HepG2 (cell line): ENCODE measurements around the gene CARHSP1. TPM values are rescaled to one million over a fixed set of nuclear protein-coding genes. Genes with fewer than 3 reads are reported as not detected.

ENCODE experiments used
- ATAC-seq: fragments of 200-7000 bp; cut with Tn5 transposase; 3 replicates; pipeline ENCODE4 v1.9.1; 2020; ENCODE audit warnings: mild to moderate bottlenecking, moderate library complexity
- BruUV-seq: library from RNA; stranded (reverse); fragments of 400-500 nt; replicated peaks from 2 replicates; lab custom pipeline; 2021; lab: Mats Ljungman, UMichigan
- CTCF ChIA-PET: fragments of 300-600 bp; formaldehyde crosslinking; extraction: SDS; loops from one replicate; lab custom pipeline; 2021; ENCODE audit warnings: low total read pairs, inconsistent platforms, low intra/inter-chr PET ratio; lab: Yijun Ruan, JAX
- POLR2A ChIA-PET: fragments of 350-600 bp; sonication (Branson Sonifier 250); formaldehyde crosslinking; loops from one replicate; lab custom pipeline; 2020; ENCODE audit warnings: antibody characterized with exemption, inconsistent platforms; lab: Yijun Ruan, JAX
- DNase-seq: peaks from one replicate; pipeline ENCODE4 v3.0.0-alpha.2; 2015; ENCODE audit warnings: low spot score
- FAIRE-seq: peaks from 3 replicates; lab custom pipeline; 2011; peaks lifted over from hg19 to GRCh38; lab: Jason Lieb, UNC
- H2AFZ ChIP-seq: one replicate; pipeline ENCODE4 v1.6.1; 2011; ENCODE audit warnings: low read length, inconsistent platforms
- H3K27ac ChIP-seq: fragments of 300-600 bp; 3 replicates; pipeline ENCODE4 v1.8.0; 2011; ENCODE audit warnings: mixed run types, mild to moderate bottlenecking, mixed read lengths, low read length, inconsistent platforms; ENCODE audit not compliant: insufficient read depth; ENCODE audit errors: extremely low read length
- H3K27me3 ChIP-seq, 2 experiments: fragments of 200-600 bp in 1 of 2; 2 replicates in 1 of 2; 3 replicates in 1 of 2; pipeline versions ENCODE4 v1.6.0 to v1.8.0; 2011; ENCODE audit warnings: low read length in 2 of 2, mild to moderate bottlenecking in 2 of 2, moderate library complexity in 2 of 2, inconsistent platforms in 1 of 2; ENCODE audit not compliant: insufficient read depth in 2 of 2, control insufficient read depth in 1 of 2
- H3K36me3 ChIP-seq, 2 experiments: fragments of 200-600 bp in 1 of 2; replicated peaks in 1 of 2; 2 replicates in 1 of 2; 3 replicates in 1 of 2; pipeline versions ENCODE4 v1.5.1 to v1.8.0; 2011; ENCODE audit warnings: low read length in 2 of 2, inconsistent platforms in 1 of 2; ENCODE audit not compliant: insufficient read depth in 2 of 2, control insufficient read depth in 1 of 2
- H3K4me1 ChIP-seq: 2 replicates; pipeline ENCODE4 v1.5.1; 2012; ENCODE audit warnings: low read length, inconsistent platforms; ENCODE audit not compliant: insufficient read depth
- H3K4me2 ChIP-seq: 2 replicates; pipeline ENCODE4 v1.6.0; 2011; ENCODE audit warnings: low read depth, low read length, inconsistent platforms
- H3K4me3 ChIP-seq, 3 experiments: fragments of 200-600 bp in 1 of 3; sonication (generic), shearing (Covaris generic) in 1 of 3; replicated peaks in 1 of 3; 2 replicates each; pipeline ENCODE4 v1.5.1; 2011 to 2016; ENCODE audit warnings: low read length in 3 of 3, inconsistent platforms in 2 of 3, low read depth in 2 of 3, mild to moderate bottlenecking in 2 of 3, control low read depth in 1 of 3, mixed read lengths in 1 of 3; ENCODE audit not compliant: insufficient read depth in 1 of 3
- H3K79me2 ChIP-seq: one replicate; pipeline ENCODE4 v1.6.1; 2011; ENCODE audit warnings: low read length, inconsistent platforms; ENCODE audit not compliant: insufficient read depth
- H3K9ac ChIP-seq: 2 replicates; pipeline ENCODE4 v1.6.0; 2011; ENCODE audit warnings: mild to moderate bottlenecking, low read depth, low read length, inconsistent platforms; ENCODE audit not compliant: insufficient read depth
- H3K9me3 ChIP-seq: 2 replicates; pipeline ENCODE4 v1.5.1; 2012; ENCODE audit warnings: mild to moderate bottlenecking, low read length
- H4K20me1 ChIP-seq: 2 replicates; pipeline ENCODE4 v1.6.0; 2011; ENCODE audit warnings: inconsistent platforms, mild to moderate bottlenecking, low read length, moderate library complexity; ENCODE audit not compliant: insufficient read depth
- NAIF1 ChIP-seq: sonication (generic); formaldehyde crosslinking; IDR thresholded peaks from 2 replicates; pipeline ENCODE4 v1.5.0; 2020; ENCODE audit warnings: mild to moderate bottlenecking, missing genetic modification reagents, borderline replicate concordance
- WGBS: methylation state at CpG from one replicate; pipeline ENCODE4 v1.1.6; 2017; ENCODE audit warnings: low lambda C conversion rate; 5-methylcytosine and 5-hydroxymethylcytosine counted together
- in situ Hi-C: cut with HindIII; loops from 2 replicates; pipeline ENCODE4 v1.10.0; 2017; ENCODE audit warnings: low pct_unique_long_range_greater_than_20kb; ENCODE audit not compliant: extremely low pct_ligation_motif_present
- intact Hi-C: fragments of 100-400 bp; cut with micrococcal nuclease; formaldehyde crosslinking; loops from one replicate; pipeline ENCODE4 v1.10.0; 2022; ENCODE audit not compliant: unreplicated experiment
- polyA plus RNA-seq, 8 experiments: library from polyadenylated mRNA; depleted of rRNA in 3 of 8; stranded (reverse) in 7 of 8; unstranded in 1 of 8; fragments of >200 nt; fragmentation: Illumina TruSeq in 4 of 8; extraction: Trizol in 4 of 8; gene quantifications; 2 replicates each; pipeline versions ENCODE4 v1.2.1 to v1.2.3, GENCODE V29; 2011 to 2016; ENCODE audit warnings: low read depth in 4 of 8, missing spikeins in 1 of 8, mixed read lengths in 1 of 8; ENCODE audit not compliant: insufficient read depth in 1 of 8
- total RNA-seq, 5 experiments: library from RNA; depleted of rRNA; stranded (reverse); fragments of >200 nt; fragmentation: Illumina TruSeq; extraction: Trizol; gene quantifications; 2 replicates each; pipeline ENCODE4 v1.2.3, GENCODE V29; 2016; ENCODE audit warnings: low read depth in 1 of 5
- TF ChIP-seq, protein P1 (sequence below): sonication (generic); formaldehyde crosslinking; IDR thresholded peaks from 2 replicates; pipeline ENCODE4 v1.4.0; 2020; ENCODE audit warnings: missing genetic modification reagents
- TF ChIP-seq, protein P2 (sequence below): sonication (generic); formaldehyde crosslinking; IDR thresholded peaks from 2 replicates; pipeline ENCODE4 v1.4.0; 2020; ENCODE audit warnings: missing genetic modification reagents, borderline replicate concordance

CARHSP1 gene
- total and polyA plus RNA-seq, 2 of the 13 experiments (the other 11 are each of a cell fraction or from before 2014, with no cell fraction given), result 173 to 345 TPM

DNA sequence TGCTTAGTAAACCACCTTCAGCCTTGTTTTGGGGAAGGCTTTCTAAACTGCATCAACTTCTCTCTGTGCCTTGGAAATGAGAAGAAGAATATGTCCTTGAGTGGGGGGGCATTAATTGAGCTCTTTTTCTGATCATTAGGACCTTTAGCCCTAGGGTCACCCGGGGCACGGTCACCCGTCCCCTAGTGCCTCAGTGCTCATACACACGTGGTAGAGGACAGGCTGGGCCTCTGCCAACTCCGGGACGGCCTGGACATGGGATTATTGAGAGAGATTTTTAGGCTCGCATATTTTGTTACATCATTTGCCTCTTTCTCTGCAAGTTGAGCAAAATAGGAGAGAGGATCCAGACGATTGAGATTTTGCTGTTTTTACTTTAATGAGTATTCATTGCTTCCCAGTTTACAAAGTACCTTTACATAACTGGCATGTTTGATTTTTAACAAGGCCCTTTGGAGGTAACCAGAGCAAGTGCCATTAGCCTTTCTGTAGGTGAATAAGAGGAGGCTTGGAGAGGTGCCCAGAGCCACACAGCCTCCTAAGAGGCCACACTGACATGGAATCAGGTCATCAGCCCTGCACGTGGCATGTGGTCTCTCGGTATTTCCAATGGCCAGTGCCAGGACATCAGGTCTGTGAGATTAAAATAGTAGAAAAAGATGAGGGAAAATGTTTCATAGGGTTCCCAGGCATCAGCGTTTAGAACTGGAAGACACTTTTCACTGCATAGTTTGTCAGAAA, 60.0 kb downstream of the CARHSP1 start:
- TF ChIP-seq, protein P1, sequence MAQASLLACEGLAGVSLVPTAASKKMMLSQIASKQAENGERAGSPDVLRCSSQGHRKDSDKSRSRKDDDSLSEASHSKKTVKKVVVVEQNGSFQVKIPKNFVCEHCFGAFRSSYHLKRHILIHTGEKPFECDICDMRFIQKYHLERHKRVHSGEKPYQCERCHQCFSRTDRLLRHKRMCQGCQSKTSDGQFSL (CRISPR knock-in tag), result peak; percentile 35; the same call in 1 of the 2 replicates
- no peak for TF ChIP-seq NAIF1 (CRISPR knock-in tag)
- TF ChIP-seq, protein P2, sequence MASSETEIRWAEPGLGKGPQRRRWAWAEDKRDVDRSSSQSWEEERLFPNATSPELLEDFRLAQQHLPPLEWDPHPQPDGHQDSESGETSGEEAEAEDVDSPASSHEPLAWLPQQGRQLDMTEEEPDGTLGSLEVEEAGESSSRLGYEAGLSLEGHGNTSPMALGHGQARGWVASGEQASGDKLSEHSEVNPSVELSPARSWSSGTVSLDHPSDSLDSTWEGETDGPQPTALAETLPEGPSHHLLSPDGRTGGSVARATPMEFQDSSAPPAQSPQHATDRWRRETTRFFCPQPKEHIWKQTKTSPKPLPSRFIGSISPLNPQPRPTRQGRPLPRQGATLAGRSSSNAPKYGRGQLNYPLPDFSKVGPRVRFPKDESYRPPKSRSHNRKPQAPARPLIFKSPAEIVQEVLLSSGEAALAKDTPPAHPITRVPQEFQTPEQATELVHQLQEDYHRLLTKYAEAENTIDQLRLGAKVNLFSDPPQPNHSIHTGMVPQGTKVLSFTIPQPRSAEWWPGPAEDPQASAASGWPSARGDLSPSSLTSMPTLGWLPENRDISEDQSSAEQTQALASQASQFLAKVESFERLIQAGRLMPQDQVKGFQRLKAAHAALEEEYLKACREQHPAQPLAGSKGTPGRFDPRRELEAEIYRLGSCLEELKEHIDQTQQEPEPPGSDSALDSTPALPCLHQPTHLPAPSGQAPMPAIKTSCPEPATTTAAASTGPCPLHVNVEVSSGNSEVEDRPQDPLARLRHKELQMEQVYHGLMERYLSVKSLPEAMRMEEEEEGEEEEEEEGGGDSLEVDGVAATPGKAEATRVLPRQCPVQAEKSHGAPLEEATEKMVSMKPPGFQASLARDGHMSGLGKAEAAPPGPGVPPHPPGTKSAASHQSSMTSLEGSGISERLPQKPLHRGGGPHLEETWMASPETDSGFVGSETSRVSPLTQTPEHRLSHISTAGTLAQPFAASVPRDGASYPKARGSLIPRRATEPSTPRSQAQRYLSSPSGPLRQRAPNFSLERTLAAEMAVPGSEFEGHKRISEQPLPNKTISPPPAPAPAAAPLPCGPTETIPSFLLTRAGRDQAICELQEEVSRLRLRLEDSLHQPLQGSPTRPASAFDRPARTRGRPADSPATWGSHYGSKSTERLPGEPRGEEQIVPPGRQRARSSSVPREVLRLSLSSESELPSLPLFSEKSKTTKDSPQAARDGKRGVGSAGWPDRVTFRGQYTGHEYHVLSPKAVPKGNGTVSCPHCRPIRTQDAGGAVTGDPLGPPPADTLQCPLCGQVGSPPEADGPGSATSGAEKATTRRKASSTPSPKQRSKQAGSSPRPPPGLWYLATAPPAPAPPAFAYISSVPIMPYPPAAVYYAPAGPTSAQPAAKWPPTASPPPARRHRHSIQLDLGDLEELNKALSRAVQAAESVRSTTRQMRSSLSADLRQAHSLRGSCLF, result no peak
- TF ChIP-seq, all 625 proteins: peak for 1
- peaks cover 61 to 96% of the 10 kb centered on the region in 2 experiments for H3K36me3 ChIP-seq
- H3K79me2 ChIP-seq, result peaks cover 13% of the 10 kb centered on the region
- no peak overlapping the region for H3K4me2 ChIP-seq
- no peaks in the 10 kb centered on the region for H3K9me3 ChIP-seq
- FAIRE-seq (no peak), ATAC-seq (no peak), DNase-seq (no peak)
- ChIA-PET CTCF (no interaction called here), POLR2A (interaction anchor here (1.7 kb wide), 1 partner anchor 60 kb away, joined by 6 read pairs; the partner anchor contains the start of gene CARHSP1)
- H3K27me3 ChIP-seq, result no peaks in the 10 kb centered on the region
- H2AFZ ChIP-seq, result no peak overlapping the region
- no peaks in the 10 kb centered on the region for H3K4me1 ChIP-seq
- BruUV-seq, result TSS peak; percentile 3
- intact Hi-C loops, result no loop called here
- in situ Hi-C loops, result no loop called here
- no peak overlapping the region for H3K9ac ChIP-seq
- WGBS, result 94% methylated on average over 11 of the region's 11 CpGs
- no peaks in the 10 kb centered on the region; the same call in 1 of the 2 replicates for H4K20me1 ChIP-seq
- H3K4me3 ChIP-seq, result no peak overlapping the region
- no peak overlapping the region for H3K27ac ChIP-seq
